ENCODE data around the gene IMMT. TPM values are rescaled to one million over a fixed set of nuclear protein-coding genes. Genes with fewer than 3 reads are reported as not detected.

IMMT gene
- polyA plus RNA-seq, 1 donor from 2014 or later, result 45.9 TPM

DNA sequence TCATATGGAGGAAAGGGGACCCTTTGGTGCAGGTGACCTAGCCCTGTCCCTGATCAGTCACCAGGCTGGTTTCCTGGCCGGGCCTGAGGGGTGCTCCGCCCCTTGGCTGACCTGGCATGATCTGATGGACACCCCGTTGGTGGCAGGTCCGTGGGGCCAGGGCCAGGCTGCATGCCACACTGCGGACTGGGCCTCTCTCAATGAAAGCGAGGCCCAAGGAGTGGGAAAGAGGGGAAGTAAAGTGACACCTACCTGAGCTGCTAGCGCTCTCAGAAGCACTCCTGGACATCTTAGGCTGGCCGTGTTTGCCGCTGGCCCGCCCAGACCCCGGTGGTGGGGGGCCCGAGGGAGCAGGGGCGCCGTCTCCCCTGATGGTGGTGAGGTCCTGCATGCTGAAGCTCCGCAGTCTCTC lies 37.1 kb upstream of the IMMT start:
- H3K27ac ChIP-seq (ENCODE audit: low read length), result no peak overlapping the region
- no peaks in the 10 kb centered on the region for H3F3A ChIP-seq (ENCODE audit: insufficient read depth, low read length, poor library complexity, severe bottlenecking)
- peaks cover 13% of the 10 kb centered on the region for H3K36me3 ChIP-seq (ENCODE audit: insufficient read depth, low read length)
- H3K4me2 ChIP-seq (ENCODE audit: low read length), result no peak overlapping the region
- no peaks in the 10 kb centered on the region for H3K27me3 ChIP-seq (ENCODE audit: insufficient read depth, low read depth, low read length)
- no peaks in the 10 kb centered on the region for H3K79me2 ChIP-seq (replicated peaks; ENCODE audit: insufficient read depth, low read length)
- no peaks in the 10 kb centered on the region for H3K9me2 ChIP-seq (ENCODE audit: insufficient read depth, low read length)
- TF ChIP-seq, protein P1, sequence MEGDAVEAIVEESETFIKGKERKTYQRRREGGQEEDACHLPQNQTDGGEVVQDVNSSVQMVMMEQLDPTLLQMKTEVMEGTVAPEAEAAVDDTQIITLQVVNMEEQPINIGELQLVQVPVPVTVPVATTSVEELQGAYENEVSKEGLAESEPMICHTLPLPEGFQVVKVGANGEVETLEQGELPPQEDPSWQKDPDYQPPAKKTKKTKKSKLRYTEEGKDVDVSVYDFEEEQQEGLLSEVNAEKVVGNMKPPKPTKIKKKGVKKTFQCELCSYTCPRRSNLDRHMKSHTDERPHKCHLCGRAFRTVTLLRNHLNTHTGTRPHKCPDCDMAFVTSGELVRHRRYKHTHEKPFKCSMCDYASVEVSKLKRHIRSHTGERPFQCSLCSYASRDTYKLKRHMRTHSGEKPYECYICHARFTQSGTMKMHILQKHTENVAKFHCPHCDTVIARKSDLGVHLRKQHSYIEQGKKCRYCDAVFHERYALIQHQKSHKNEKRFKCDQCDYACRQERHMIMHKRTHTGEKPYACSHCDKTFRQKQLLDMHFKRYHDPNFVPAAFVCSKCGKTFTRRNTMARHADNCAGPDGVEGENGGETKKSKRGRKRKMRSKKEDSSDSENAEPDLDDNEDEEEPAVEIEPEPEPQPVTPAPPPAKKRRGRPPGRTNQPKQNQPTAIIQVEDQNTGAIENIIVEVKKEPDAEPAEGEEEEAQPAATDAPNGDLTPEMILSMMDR (IDR thresholded peaks at IDR 0.05; ENCODE audit: poor library complexity, severe bottlenecking), result no peak
- TF ChIP-seq EP300 (conservative IDR thresholded peaks at IDR 0.05; ENCODE audit: poor library complexity, severe bottlenecking) (no peak), EZH2 (IDR thresholded peaks at IDR 0.05; ENCODE audit: borderline replicate concordance, insufficient read depth, low read length, poor library complexity, severe bottlenecking) (no peak), TAF1 (IDR thresholded peaks at IDR 0.05; ENCODE audit: low read depth) (no peak)
- no peak overlapping the region for H2AFZ ChIP-seq (ENCODE audit: low read depth, low read length)
- H3K9ac ChIP-seq (ENCODE audit: low read length), result no peak overlapping the region
- H4K20me1 ChIP-seq (ENCODE audit: insufficient read depth), result no peaks in the 10 kb centered on the region
- H3K4me3 ChIP-seq (ENCODE audit: low read length), result no peak overlapping the region
- no peaks in the 10 kb centered on the region for H3K9me3 ChIP-seq (ENCODE audit: low read length)

DNA sequence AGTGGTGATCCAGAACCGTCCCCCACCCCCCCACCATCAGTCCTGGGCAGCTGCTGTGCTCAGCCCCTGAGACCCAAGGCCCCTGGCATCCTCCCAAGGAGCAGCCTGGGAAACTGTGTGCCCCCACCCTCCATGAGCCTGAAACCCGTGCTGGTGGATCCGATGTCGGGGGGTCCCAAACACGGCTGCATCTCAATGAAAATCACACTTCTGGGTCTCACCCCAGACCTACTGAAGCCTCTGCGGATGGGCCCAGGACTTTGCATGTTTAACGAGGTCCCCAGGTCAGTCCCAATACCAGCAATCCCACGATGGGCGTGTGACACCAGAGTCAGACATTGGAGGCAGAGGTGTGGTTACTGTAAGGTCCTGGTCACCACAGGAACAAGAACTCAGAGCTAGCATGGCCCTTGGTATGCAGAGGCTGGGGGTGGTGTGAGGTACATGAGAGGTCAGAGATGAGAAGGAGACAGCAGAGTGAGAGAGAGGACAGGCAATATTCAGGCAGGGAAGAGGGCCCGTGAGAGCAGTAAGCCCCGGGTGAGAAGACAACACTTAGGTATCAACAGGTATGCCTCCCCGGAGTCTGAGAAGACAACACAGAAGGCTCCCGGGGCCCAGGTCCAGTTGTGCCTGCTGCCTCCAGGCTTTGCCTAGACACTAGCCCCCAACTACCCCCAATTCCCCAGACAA lies 36.6 kb upstream of the IMMT start:
- Histone ChIP-seq H3K36me3 (ENCODE audit: insufficient read depth, low read length) (peaks cover 13% of the 10 kb centered on the region), H2AFZ (ENCODE audit: low read depth, low read length) (no peak overlapping the region), H3K27ac (ENCODE audit: low read length) (no peak overlapping the region), H3K4me2 (ENCODE audit: low read length) (no peak overlapping the region), H3K79me2 (replicated peaks; ENCODE audit: insufficient read depth, low read length) (no peaks in the 10 kb centered on the region), H3F3A (ENCODE audit: insufficient read depth, low read length, poor library complexity, severe bottlenecking) (no peaks in the 10 kb centered on the region), H4K20me1 (ENCODE audit: insufficient read depth) (no peaks in the 10 kb centered on the region), H3K9ac (ENCODE audit: low read length) (no peak overlapping the region), H3K9me2 (ENCODE audit: insufficient read depth, low read length) (no peaks in the 10 kb centered on the region), H3K27me3 (ENCODE audit: insufficient read depth, low read depth, low read length) (no peaks in the 10 kb centered on the region), H3K9me3 (ENCODE audit: low read length) (no peaks in the 10 kb centered on the region), H3K4me3 (ENCODE audit: low read length) (no peak overlapping the region)
- TF ChIP-seq TAF1 (IDR thresholded peaks at IDR 0.05; ENCODE audit: low read depth) (no peak), RAD21 (conservative IDR thresholded peaks at IDR 0.05) (no peak), EZH2 (IDR thresholded peaks at IDR 0.05; ENCODE audit: borderline replicate concordance, insufficient read depth, low read length, poor library complexity, severe bottlenecking) (no peak), POLR2AphosphoS5 (IDR thresholded peaks at IDR 0.05) (no peak), SMC3 (conservative IDR thresholded peaks at IDR 0.05; ENCODE audit: poor library complexity) (no peak), EP300 (conservative IDR thresholded peaks at IDR 0.05; ENCODE audit: poor library complexity, severe bottlenecking) (no peak), MXI1 (conservative IDR thresholded peaks at IDR 0.05; ENCODE audit: poor library complexity, severe bottlenecking) (no peak)
- TF ChIP-seq, protein P2, sequence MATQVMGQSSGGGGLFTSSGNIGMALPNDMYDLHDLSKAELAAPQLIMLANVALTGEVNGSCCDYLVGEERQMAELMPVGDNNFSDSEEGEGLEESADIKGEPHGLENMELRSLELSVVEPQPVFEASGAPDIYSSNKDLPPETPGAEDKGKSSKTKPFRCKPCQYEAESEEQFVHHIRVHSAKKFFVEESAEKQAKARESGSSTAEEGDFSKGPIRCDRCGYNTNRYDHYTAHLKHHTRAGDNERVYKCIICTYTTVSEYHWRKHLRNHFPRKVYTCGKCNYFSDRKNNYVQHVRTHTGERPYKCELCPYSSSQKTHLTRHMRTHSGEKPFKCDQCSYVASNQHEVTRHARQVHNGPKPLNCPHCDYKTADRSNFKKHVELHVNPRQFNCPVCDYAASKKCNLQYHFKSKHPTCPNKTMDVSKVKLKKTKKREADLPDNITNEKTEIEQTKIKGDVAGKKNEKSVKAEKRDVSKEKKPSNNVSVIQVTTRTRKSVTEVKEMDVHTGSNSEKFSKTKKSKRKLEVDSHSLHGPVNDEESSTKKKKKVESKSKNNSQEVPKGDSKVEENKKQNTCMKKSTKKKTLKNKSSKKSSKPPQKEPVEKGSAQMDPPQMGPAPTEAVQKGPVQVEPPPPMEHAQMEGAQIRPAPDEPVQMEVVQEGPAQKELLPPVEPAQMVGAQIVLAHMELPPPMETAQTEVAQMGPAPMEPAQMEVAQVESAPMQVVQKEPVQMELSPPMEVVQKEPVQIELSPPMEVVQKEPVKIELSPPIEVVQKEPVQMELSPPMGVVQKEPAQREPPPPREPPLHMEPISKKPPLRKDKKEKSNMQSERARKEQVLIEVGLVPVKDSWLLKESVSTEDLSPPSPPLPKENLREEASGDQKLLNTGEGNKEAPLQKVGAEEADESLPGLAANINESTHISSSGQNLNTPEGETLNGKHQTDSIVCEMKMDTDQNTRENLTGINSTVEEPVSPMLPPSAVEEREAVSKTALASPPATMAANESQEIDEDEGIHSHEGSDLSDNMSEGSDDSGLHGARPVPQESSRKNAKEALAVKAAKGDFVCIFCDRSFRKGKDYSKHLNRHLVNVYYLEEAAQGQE (IDR thresholded peaks at IDR 0.05; ENCODE audit: borderline replicate concordance), result no peak
- TF ChIP-seq, protein P1 (IDR thresholded peaks at IDR 0.05; ENCODE audit: poor library complexity, severe bottlenecking), result no peak

Measured in neural cell (in vitro differentiated cells).